ENCODE data around the gene PDIA6. TPM values are rescaled to one million over a fixed set of nuclear protein-coding genes. Genes with fewer than 3 reads are reported as not detected.

PDIA6 gene
- total and polyA plus RNA-seq, 4 donors: 159 to 348 (median 246) TPM

GRCh38 chr2:10861765-10862164 lies 49.2 kb upstream of the PDIA6 start:
- 93% methylated on average over 5 of the region's 5 CpGs for WGBS

GRCh38 chr2:10860814-10861325 lies 48.3 kb upstream of the PDIA6 start:
- TF ChIP-seq YY1 (IDR thresholded peaks at IDR 0.05): no peak
- no peak for TF ChIP-seq FOXA2 (IDR thresholded peaks at IDR 0.05)
- no peak for TF ChIP-seq CTCF (IDR thresholded peaks at IDR 0.05; ENCODE audit: low read depth, low read length, missing input control)
- H3K9ac ChIP-seq (ENCODE audit: low read depth in 1 of 2, low read length in 2 of 2): no peak overlapping the region
- no peaks in the 10 kb centered on the region for H3K9me3 ChIP-seq (ENCODE audit: control insufficient read depth in 4 of 4, low read length in 3 of 4)
- H3K4me3 ChIP-seq (ENCODE audit: low read depth in 1 of 3, low read length in 3 of 3): no peak overlapping the region
- peaks cover 0 to 2% (median 0%) of the 10 kb centered on the region in 4 donors for H3K27me3 ChIP-seq (ENCODE audit: control insufficient read depth in 4 of 4, insufficient read depth in 4 of 4, low read length in 3 of 4)
- no peak for DNase-seq (ENCODE audit: low spot score)
- no peak overlapping the region for H3K27ac ChIP-seq (ENCODE audit: low read depth in 1 of 2, low read length in 2 of 2)
- WGBS: 81% methylated on average over 8 of the region's 8 CpGs
- H3K4me1 ChIP-seq (ENCODE audit: control insufficient read depth in 4 of 4, insufficient read depth in 4 of 4, low read length in 3 of 4): no peaks in the 10 kb centered on the region
- H3K36me3 ChIP-seq (ENCODE audit: control insufficient read depth in 4 of 4, insufficient read depth in 3 of 4, low read depth in 1 of 4, low read length in 3 of 4): no peaks in the 10 kb centered on the region

More at GRCh38 chr2:10861765-10862164, 49.2 kb upstream of the PDIA6 start:
- no peak overlapping the region for H3K27ac ChIP-seq (ENCODE audit: low read depth in 1 of 2, low read length in 2 of 2)
- H3K36me3 ChIP-seq (ENCODE audit: control insufficient read depth in 4 of 4, insufficient read depth in 3 of 4, low read depth in 1 of 4, low read length in 3 of 4): no peaks in the 10 kb centered on the region
- no peaks in the 10 kb centered on the region for H3K9me3 ChIP-seq (ENCODE audit: control insufficient read depth in 4 of 4, low read length in 3 of 4)
- H3K9ac ChIP-seq (ENCODE audit: low read depth in 1 of 2, low read length in 2 of 2): no peak overlapping the region
- no peaks in the 10 kb centered on the region for H3K4me1 ChIP-seq (ENCODE audit: control insufficient read depth in 4 of 4, insufficient read depth in 4 of 4, low read length in 3 of 4)
- no peak overlapping the region for H3K4me3 ChIP-seq (ENCODE audit: low read depth in 1 of 3, low read length in 3 of 3)
- peaks cover 0 to 2% (median 0%) of the 10 kb centered on the region in 4 donors for H3K27me3 ChIP-seq (ENCODE audit: control insufficient read depth in 4 of 4, insufficient read depth in 4 of 4, low read length in 3 of 4)
- TF ChIP-seq SP1 (IDR thresholded peaks at IDR 0.05) (no peak), FOXA2 (IDR thresholded peaks at IDR 0.05) (no peak), REST (IDR thresholded peaks at IDR 0.05) (no peak), FOXA1 (IDR thresholded peaks at IDR 0.05) (no peak), ZBTB33 (IDR thresholded peaks at IDR 0.05) (no peak), NR2F2 (IDR thresholded peaks at IDR 0.05) (no peak), JUND (IDR thresholded peaks at IDR 0.05) (no peak), RXRA (IDR thresholded peaks at IDR 0.05) (no peak), TAF1 (conservative IDR thresholded peaks at IDR 0.05) (no peak), HNF4G (IDR thresholded peaks at IDR 0.05) (no peak)
- no peak for DNase-seq (ENCODE audit: low spot score)
